Measurements from ENCODE around the gene FAM50B. TPM values are rescaled to one million over a fixed set of nuclear protein-coding genes. Genes with fewer than 3 reads are reported as not detected.

The FAM50B gene
- total and polyA plus RNA-seq, 10 of the 15 experiments (the other 5 are each of a cell fraction or from before 2014, with no cell fraction given): 0.58 to 10.2 (median 5.9) TPM

DNA sequence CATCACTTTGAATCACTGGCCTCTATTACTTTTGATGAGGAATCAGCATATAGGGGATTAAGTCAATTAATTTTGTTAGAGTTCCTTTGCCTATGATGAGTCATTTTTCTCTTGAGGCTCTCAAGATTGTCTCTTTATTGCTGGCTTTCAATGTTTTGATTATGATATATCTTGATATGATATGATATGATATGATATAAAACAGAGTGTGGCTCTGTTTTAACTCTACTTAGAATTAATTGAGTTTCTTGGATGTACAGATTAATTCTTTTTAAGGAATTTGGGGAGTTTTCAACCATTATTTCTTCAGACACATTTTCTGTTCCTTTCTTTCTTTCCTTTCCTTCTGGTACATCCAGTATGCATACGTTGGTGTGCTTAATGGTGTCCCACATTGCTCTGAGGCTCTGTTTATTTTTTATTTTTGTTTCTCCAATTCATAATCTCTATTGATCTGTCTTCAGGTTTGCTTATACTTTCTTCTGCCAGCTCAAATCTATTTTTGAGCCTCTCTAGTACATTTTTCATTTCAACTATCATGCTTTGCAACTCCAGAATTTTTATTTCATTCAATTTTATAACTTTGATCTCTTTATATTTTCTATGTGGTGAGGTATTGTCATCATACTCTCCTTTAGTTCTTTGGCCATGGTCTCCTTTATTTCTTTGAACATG lies 10.8 kb downstream of the FAM50B start:
- Histone ChIP-seq H3K79me2 (ENCODE audit: control insufficient read depth, insufficient read depth, low read length) (no peaks in the 10 kb centered on the region), H3K9me3 (replicated peaks; ENCODE audit: control insufficient read depth, insufficient read depth, low read length) (no peaks in the 10 kb centered on the region), H3K9ac (ENCODE audit: control insufficient read depth, insufficient read depth, low read length) (no peak overlapping the region), H3K4me2 (ENCODE audit: control insufficient read depth, insufficient read depth) (no peak overlapping the region), H3K27ac (ENCODE audit: control insufficient read depth, insufficient read depth) (no peak overlapping the region), H3K4me1 (ENCODE audit: control insufficient read depth, insufficient read depth, low read length) (no peaks in the 10 kb centered on the region), H4K20me1 (ENCODE audit: control insufficient read depth, insufficient read depth) (no peaks in the 10 kb centered on the region), H2AFZ (ENCODE audit: control insufficient read depth, low read depth, low read length) (no peak overlapping the region), H3K4me3 (no peak overlapping the region), H3K36me3 (ENCODE audit: control insufficient read depth in 2 of 2, insufficient read depth in 2 of 2, low read length in 1 of 2) (no peaks in the 10 kb centered on the region), H3K27me3 (replicated peaks in 1 of 2; ENCODE audit: control insufficient read depth in 2 of 2, insufficient read depth in 2 of 2, low read length in 1 of 2) (no peaks in the 10 kb centered on the region; a peak in 1 of 4 replicates)
- RAD21 ChIA-PET (ENCODE audit: unreplicated experiment): no interaction called here
- no peak for ATAC-seq
- in situ Hi-C loops (cut with MboI) (no loop called here), intact Hi-C loops (cut with micrococcal nuclease; ENCODE audit: unreplicated experiment) (no loop called here)
- POLR2A ChIA-PET: interaction anchor here (1.3 kb wide), 1 partner anchor 10 kb away, joined by 3 read pairs; no protein-coding TSS in a partner anchor
- TF ChIP-seq, protein P1, sequence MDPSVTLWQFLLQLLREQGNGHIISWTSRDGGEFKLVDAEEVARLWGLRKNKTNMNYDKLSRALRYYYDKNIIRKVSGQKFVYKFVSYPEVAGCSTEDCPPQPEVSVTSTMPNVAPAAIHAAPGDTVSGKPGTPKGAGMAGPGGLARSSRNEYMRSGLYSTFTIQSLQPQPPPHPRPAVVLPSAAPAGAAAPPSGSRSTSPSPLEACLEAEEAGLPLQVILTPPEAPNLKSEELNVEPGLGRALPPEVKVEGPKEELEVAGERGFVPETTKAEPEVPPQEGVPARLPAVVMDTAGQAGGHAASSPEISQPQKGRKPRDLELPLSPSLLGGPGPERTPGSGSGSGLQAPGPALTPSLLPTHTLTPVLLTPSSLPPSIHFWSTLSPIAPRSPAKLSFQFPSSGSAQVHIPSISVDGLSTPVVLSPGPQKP (IDR thresholded peaks at IDR 0.05; ENCODE audit: low read depth, low read length): no peak
- TF ChIP-seq CEBPB (IDR thresholded peaks at IDR 0.05; ENCODE audit: borderline replicate concordance in 1 of 2, low read depth in 2 of 2, low read length in 2 of 2) (no peak), HDAC6 (IDR thresholded peaks at IDR 0.05; ENCODE audit: unreplicated experiment) (no peak), KAT2A (conservative IDR thresholded peaks at IDR 0.05; ENCODE audit: control insufficient read depth, low read depth, low read length) (no peak), IKZF2 (IDR thresholded peaks at IDR 0.05) (no peak), PAX5 (IDR thresholded peaks at IDR 0.05; ENCODE audit: borderline replicate concordance, low read depth, low read length) (no peak), RAD51 (IDR thresholded peaks at IDR 0.05) (no peak), EED (IDR thresholded peaks at IDR 0.05; ENCODE audit: low read depth) (no peak), FOXK2 (IDR thresholded peaks at IDR 0.05) (no peak), CBX3 (IDR thresholded peaks at IDR 0.05; ENCODE audit: borderline replicate concordance, low read depth) (no peak), PAX8 (IDR thresholded peaks at IDR 0.05) (no peak), EZH2 (IDR thresholded peaks at IDR 0.05; ENCODE audit: borderline replicate concordance, control insufficient read depth, low read depth, low read length) (no peak), POU2F2 (IDR thresholded peaks at IDR 0.05; ENCODE audit: borderline replicate concordance, low read depth, low read length) (no peak), SREBF1 (IDR thresholded peaks at IDR 0.05; ENCODE audit: low read length) (no peak), NR2C2 (IDR thresholded peaks at IDR 0.05; ENCODE audit: borderline replicate concordance, control insufficient read depth, insufficient read length, low read depth) (no peak)
- TF ChIP-seq, protein P2, sequence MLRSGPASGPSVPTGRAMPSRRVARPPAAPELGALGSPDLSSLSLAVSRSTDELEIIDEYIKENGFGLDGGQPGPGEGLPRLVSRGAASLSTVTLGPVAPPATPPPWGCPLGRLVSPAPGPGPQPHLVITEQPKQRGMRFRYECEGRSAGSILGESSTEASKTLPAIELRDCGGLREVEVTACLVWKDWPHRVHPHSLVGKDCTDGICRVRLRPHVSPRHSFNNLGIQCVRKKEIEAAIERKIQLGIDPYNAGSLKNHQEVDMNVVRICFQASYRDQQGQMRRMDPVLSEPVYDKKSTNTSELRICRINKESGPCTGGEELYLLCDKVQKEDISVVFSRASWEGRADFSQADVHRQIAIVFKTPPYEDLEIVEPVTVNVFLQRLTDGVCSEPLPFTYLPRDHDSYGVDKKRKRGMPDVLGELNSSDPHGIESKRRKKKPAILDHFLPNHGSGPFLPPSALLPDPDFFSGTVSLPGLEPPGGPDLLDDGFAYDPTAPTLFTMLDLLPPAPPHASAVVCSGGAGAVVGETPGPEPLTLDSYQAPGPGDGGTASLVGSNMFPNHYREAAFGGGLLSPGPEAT (IDR thresholded peaks at IDR 0.05; ENCODE audit: low read depth): no peak
- TF ChIP-seq, protein P3, sequence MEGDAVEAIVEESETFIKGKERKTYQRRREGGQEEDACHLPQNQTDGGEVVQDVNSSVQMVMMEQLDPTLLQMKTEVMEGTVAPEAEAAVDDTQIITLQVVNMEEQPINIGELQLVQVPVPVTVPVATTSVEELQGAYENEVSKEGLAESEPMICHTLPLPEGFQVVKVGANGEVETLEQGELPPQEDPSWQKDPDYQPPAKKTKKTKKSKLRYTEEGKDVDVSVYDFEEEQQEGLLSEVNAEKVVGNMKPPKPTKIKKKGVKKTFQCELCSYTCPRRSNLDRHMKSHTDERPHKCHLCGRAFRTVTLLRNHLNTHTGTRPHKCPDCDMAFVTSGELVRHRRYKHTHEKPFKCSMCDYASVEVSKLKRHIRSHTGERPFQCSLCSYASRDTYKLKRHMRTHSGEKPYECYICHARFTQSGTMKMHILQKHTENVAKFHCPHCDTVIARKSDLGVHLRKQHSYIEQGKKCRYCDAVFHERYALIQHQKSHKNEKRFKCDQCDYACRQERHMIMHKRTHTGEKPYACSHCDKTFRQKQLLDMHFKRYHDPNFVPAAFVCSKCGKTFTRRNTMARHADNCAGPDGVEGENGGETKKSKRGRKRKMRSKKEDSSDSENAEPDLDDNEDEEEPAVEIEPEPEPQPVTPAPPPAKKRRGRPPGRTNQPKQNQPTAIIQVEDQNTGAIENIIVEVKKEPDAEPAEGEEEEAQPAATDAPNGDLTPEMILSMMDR (IDR thresholded peaks at IDR 0.05 in 2 of 3, conservative IDR thresholded peaks at IDR 0.05 in 1 of 3; ENCODE audit: control insufficient read depth in 2 of 3, extremely low read depth in 1 of 3, insufficient read depth in 1 of 3, low read depth in 3 of 3, low read length in 3 of 3): no peak
- 6% methylated on average over 1 of the region's 1 CpG for WGBS (ENCODE audit: insufficient coverage, insufficient replicate concordance, low lambda C conversion rate, missing lambda C conversion rate)
- no peak for DNase-seq (ENCODE audit: low read depth, low spot score)
- CTCF ChIA-PET: no interaction called here
- FAIRE-seq: no peak
- BruUV-seq (replicated peaks): no TSS peak
- SMC1A ChIA-PET (ENCODE audit: uncharacterized antibody, unreplicated experiment): interaction anchor here (0.5 kb wide), 1 partner anchor 20 kb away, joined by 3 read pairs; no protein-coding TSS in a partner anchor

Data from GM12878 (cell line).